ENCODE data around the gene ISX.

- TF ChIP-seq POLR2AphosphoS5 (IDR thresholded peaks at IDR 0.05; ENCODE audit: low read depth, low read length) (no peak), POLR2A (IDR thresholded peaks at IDR 0.05; ENCODE audit: low read depth, low read length) (no peak)
Observed at GRCh38 chr22:35116269-35116668, 50.3 kb downstream of the ISX start.

Measured in GM12892 (cell line).